WTC11 (cell line): ENCODE data around the gene PPME1. TPM values are rescaled to one million over a fixed set of nuclear protein-coding genes. Genes with fewer than 3 reads are reported as not detected.

Experiments used
- ATAC-seq: fragments of 200-7000 bp; cut with Tn5 transposase; 2 replicates; pipeline ENCODE4 v1.10.0; 2021; ENCODE audit warnings: mild to moderate bottlenecking, moderate library complexity
- CTCF ChIA-PET: fragments of 300-600 bp; sonication (Branson Sonifier 250); formaldehyde crosslinking; loops from one replicate; lab custom pipeline; 2021; ENCODE audit warnings: antibody characterized with exemption; lab: Charles Lee
- POLR2A ChIA-PET: fragments of 350-600 bp; sonication (Branson Sonifier 250); formaldehyde crosslinking; loops from one replicate; lab custom pipeline; 2021; ENCODE audit warnings: antibody characterized with exemption; lab: Charles Lee
- DNase-seq: peaks from one replicate; pipeline ENCODE4 v3.0.0; 2021; ENCODE audit warnings: low spot score
- H3K27ac Mint-ChIP-seq: 2 replicates; pipeline ENCODE4 v1.8.0; 2021; ENCODE audit warnings: mixed read lengths
- H3K27me3 Mint-ChIP-seq: 2 replicates; pipeline ENCODE4 v1.8.0; 2021; ENCODE audit warnings: low read depth, mild to moderate bottlenecking, moderate library complexity, mixed read lengths
- H3K36me3 Mint-ChIP-seq: 2 replicates; pipeline ENCODE4 v1.8.0; 2021; ENCODE audit warnings: mixed read lengths
- H3K4me1 Mint-ChIP-seq: 2 replicates; pipeline ENCODE4 v1.8.0; 2022; ENCODE audit warnings: mixed read lengths
- H3K4me3 Mint-ChIP-seq: 2 replicates; pipeline ENCODE4 v1.8.0; 2021; ENCODE audit warnings: mild to moderate bottlenecking, moderate library complexity, mixed read lengths
- H3K9me3 Mint-ChIP-seq: 2 replicates; pipeline ENCODE4 v1.8.0; 2021; ENCODE audit warnings: mixed read lengths
- CBFB ChIP-seq: sonication (generic); formaldehyde crosslinking; IDR thresholded peaks from 2 replicates; pipeline ENCODE4 v1.8.1; 2022; ENCODE audit warnings: mild to moderate bottlenecking, low read depth, missing genetic modification reagents
- ETV6 ChIP-seq: sonication (generic); formaldehyde crosslinking; IDR thresholded peaks from 2 replicates; pipeline ENCODE4 v1.8.1; 2022; ENCODE audit warnings: mild to moderate bottlenecking, missing genetic modification reagents
- FOXP1 ChIP-seq: sonication (generic); formaldehyde crosslinking; IDR thresholded peaks from 2 replicates; pipeline ENCODE4 v1.8.0; 2022; ENCODE audit warnings: missing genetic modification reagents, mild to moderate bottlenecking, moderate library complexity, borderline replicate concordance
- GABPB1 ChIP-seq: sonication (generic); formaldehyde crosslinking; IDR thresholded peaks from 2 replicates; pipeline ENCODE4 v1.8.1; 2023; ENCODE audit warnings: mild to moderate bottlenecking, missing genetic modification reagents
- IRF2 ChIP-seq: sonication (generic); formaldehyde crosslinking; IDR thresholded peaks from 2 replicates; pipeline ENCODE4 v1.8.0; 2022; ENCODE audit warnings: low read depth, missing genetic modification reagents, borderline replicate concordance
- JAZF1 ChIP-seq: fragments of 250-450 bp; sonication (Bioruptor Pico); IDR thresholded peaks from 2 replicates; pipeline ENCODE4 v1.9.0; 2021; ENCODE audit warnings: moderate library complexity, mild to moderate bottlenecking, inconsistent platforms
- NR1H2 ChIP-seq: sonication (generic); formaldehyde crosslinking; IDR thresholded peaks from 2 replicates; pipeline ENCODE4 v1.9.0; 2021; ENCODE audit warnings: mild to moderate bottlenecking, moderate library complexity, missing genetic modification reagents
- PRDM15 ChIP-seq: sonication (generic); formaldehyde crosslinking; IDR thresholded peaks from 2 replicates; pipeline ENCODE4 v1.8.0; 2022; ENCODE audit warnings: missing genetic modification reagents
- PRRX2 ChIP-seq: fragments of 250-450 bp; sonication (Bioruptor Pico); IDR thresholded peaks from 2 replicates; pipeline ENCODE4 v1.8.0; 2021; ENCODE audit warnings: mild to moderate bottlenecking
- RELA ChIP-seq: sonication (generic); formaldehyde crosslinking; IDR thresholded peaks from 2 replicates; pipeline ENCODE4 v1.8.1; 2022; ENCODE audit warnings: missing genetic modification reagents, mild to moderate bottlenecking, borderline replicate concordance
- SMAD4 ChIP-seq: sonication (generic); formaldehyde crosslinking; IDR thresholded peaks from 2 replicates; pipeline ENCODE4 v1.8.0; 2022; ENCODE audit warnings: mild to moderate bottlenecking, missing genetic modification reagents
- STAT6 ChIP-seq: sonication (generic); formaldehyde crosslinking; conservative IDR thresholded peaks from 2 replicates; pipeline ENCODE4 v1.8.1; 2023; ENCODE audit warnings: mild to moderate bottlenecking, low read depth, missing genetic modification reagents, moderate library complexity
- TEAD1 ChIP-seq: sonication (generic); formaldehyde crosslinking; IDR thresholded peaks from 2 replicates; pipeline ENCODE4 v1.8.0; 2022; ENCODE audit warnings: mild to moderate bottlenecking, missing genetic modification reagents
- ZMAT4 ChIP-seq: fragments of 250-450 bp; sonication (Bioruptor Pico); IDR thresholded peaks from 2 replicates; pipeline ENCODE4 v1.9.0; 2021; ENCODE audit warnings: mild to moderate bottlenecking
- ZNF423 ChIP-seq: fragments of 250-450 bp; sonication (Bioruptor Pico); IDR thresholded peaks from 2 replicates; pipeline ENCODE4 v2.1.2; 2022; ENCODE audit warnings: mild to moderate bottlenecking, moderate library complexity
- total RNA-seq: library from RNA; stranded (reverse); gene quantifications from 3 replicates; pipeline ENCODE4 v1.2.3, GENCODE V29; 2021
- TF ChIP-seq, protein P1 (sequence below): sonication (generic); formaldehyde crosslinking; IDR thresholded peaks from 2 replicates; pipeline ENCODE4 v1.8.1; 2023; ENCODE audit warnings: mild to moderate bottlenecking, missing genetic modification reagents
- TF ChIP-seq, protein P2 (sequence below): fragments of 250-450 bp; sonication (Bioruptor Pico); IDR thresholded peaks from 2 replicates; pipeline ENCODE4 v2.1.2; 2022; ENCODE audit warnings: mild to moderate bottlenecking, moderate library complexity
- TF ChIP-seq, protein P3 (sequence below): sonication (generic); formaldehyde crosslinking; IDR thresholded peaks from 2 replicates; pipeline ENCODE4 v1.8.1; 2022; ENCODE audit warnings: mild to moderate bottlenecking, missing genetic modification reagents, moderate library complexity, borderline replicate concordance
- TF ChIP-seq, protein P4 (sequence below): fragments of 250-450 bp; sonication (Bioruptor Pico); IDR thresholded peaks from 2 replicates; pipeline ENCODE4 v1.9.0; 2021; ENCODE audit warnings: mild to moderate bottlenecking, borderline replicate concordance

Gene PPME1
- total RNA-seq, 1 experiment from 2014 or later, result 42.5 TPM

DNA sequence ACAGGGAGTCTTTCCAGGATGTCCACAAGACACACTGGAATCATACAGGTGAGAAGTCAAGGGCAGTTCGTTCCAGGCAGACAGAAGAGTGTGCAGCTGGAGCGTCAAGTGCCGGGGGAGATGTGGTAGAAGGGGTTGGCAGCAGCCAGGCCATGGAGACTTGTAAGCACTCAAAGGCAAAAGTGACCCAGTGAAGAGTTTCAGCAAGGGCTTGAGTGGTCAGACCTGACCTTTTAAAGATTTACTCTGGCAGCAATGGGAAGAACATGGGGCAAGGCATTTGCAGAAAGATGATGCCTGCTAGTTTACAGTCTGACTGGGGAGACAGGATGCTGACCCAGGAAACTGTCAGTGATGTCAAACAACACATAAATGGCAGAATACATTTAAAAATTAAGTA lies 111.3 kb downstream of the PPME1 start (continued):
- no peak for TF ChIP-seq RELA (CRISPR knock-in tag)

DNA sequence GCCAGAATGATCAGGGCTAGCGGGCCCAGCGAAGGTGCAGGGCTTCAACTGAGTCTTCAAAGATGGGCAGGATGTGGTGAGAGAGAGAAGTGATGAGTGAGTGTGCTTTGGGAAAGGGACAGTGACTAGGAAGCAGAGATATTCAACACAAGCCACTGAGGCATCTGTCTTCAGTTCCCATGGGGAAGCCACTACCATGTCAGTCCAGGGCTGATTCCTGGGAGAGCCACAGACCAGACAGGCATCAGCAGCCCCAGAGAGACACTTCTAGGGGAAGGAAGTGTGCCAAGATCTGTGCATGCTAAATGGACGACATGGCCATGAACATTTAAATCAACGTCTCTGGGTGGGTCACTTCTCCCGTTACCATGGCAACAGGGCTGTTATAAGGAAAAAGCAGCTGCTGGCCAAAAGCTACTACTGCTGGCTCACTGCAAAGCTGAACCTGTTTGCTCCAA lies 111.9 kb downstream of the PPME1 start:
- POLR2A ChIA-PET, result no interaction called here
- CTCF ChIA-PET, result no interaction called here
- Mint-ChIP-seq H3K4me1 (no peaks in the 10 kb centered on the region), H3K4me3 (no peak overlapping the region), H3K27ac (no peak overlapping the region), H3K27me3 (no peaks in the 10 kb centered on the region), H3K36me3 (no peaks in the 10 kb centered on the region), H3K9me3 (no peaks in the 10 kb centered on the region)
- DNase-seq, result no peak
- no peak for ATAC-seq
- no peak for TF ChIP-seq STAT6
- no peak for TF ChIP-seq ZNF423 (CRISPR knock-in tag)
- no peak for TF ChIP-seq NR1H2
- TF ChIP-seq SMAD4 (CRISPR knock-in tag), result no peak
- no peak for TF ChIP-seq GABPB1 (CRISPR knock-in tag)
- TF ChIP-seq, protein P1, sequence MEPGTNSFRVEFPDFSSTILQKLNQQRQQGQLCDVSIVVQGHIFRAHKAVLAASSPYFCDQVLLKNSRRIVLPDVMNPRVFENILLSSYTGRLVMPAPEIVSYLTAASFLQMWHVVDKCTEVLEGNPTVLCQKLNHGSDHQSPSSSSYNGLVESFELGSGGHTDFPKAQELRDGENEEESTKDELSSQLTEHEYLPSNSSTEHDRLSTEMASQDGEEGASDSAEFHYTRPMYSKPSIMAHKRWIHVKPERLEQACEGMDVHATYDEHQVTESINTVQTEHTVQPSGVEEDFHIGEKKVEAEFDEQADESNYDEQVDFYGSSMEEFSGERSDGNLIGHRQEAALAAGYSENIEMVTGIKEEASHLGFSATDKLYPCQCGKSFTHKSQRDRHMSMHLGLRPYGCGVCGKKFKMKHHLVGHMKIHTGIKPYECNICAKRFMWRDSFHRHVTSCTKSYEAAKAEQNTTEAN (CRISPR knock-in tag), result no peak
- no peak for TF ChIP-seq IRF2
- TF ChIP-seq, protein P2, sequence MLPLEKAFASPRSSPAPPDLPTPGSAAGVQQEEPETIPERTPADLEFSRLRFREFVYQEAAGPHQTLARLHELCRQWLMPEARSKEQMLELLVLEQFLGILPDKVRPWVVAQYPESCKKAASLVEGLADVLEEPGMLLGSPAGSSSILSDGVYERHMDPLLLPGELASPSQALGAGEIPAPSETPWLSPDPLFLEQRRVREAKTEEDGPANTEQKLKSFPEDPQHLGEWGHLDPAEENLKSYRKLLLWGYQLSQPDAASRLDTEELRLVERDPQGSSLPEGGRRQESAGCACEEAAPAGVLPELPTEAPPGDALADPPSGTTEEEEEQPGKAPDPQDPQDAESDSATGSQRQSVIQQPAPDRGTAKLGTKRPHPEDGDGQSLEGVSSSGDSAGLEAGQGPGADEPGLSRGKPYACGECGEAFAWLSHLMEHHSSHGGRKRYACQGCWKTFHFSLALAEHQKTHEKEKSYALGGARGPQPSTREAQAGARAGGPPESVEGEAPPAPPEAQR (CRISPR knock-in tag), result no peak
- TF ChIP-seq, protein P3, sequence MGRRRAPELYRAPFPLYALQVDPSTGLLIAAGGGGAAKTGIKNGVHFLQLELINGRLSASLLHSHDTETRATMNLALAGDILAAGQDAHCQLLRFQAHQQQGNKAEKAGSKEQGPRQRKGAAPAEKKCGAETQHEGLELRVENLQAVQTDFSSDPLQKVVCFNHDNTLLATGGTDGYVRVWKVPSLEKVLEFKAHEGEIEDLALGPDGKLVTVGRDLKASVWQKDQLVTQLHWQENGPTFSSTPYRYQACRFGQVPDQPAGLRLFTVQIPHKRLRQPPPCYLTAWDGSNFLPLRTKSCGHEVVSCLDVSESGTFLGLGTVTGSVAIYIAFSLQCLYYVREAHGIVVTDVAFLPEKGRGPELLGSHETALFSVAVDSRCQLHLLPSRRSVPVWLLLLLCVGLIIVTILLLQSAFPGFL (CRISPR knock-in tag), result no peak
- no peak for TF ChIP-seq ETV6 (CRISPR knock-in tag)
- TF ChIP-seq JAZF1 (CRISPR knock-in tag), result no peak
- TF ChIP-seq CBFB, result no peak

GRCh38 chr11:74283580-74284180 lies 112.6 kb downstream of the PPME1 start:
- DNase-seq, result no peak
- ATAC-seq, result no peak
- H3K4me1 Mint-ChIP-seq, result no peaks in the 10 kb centered on the region
- no peaks in the 10 kb centered on the region for H3K36me3 Mint-ChIP-seq
- H3K4me3 Mint-ChIP-seq, result no peak overlapping the region
- H3K27ac Mint-ChIP-seq, result no peak overlapping the region
- ChIA-PET CTCF (no interaction called here), POLR2A (no interaction called here)
- no peaks in the 10 kb centered on the region for H3K9me3 Mint-ChIP-seq
- H3K27me3 Mint-ChIP-seq, result no peaks in the 10 kb centered on the region
- TF ChIP-seq PRRX2 (CRISPR knock-in tag), result no peak
- TF ChIP-seq PRDM15, result no peak
- TF ChIP-seq, protein P4, sequence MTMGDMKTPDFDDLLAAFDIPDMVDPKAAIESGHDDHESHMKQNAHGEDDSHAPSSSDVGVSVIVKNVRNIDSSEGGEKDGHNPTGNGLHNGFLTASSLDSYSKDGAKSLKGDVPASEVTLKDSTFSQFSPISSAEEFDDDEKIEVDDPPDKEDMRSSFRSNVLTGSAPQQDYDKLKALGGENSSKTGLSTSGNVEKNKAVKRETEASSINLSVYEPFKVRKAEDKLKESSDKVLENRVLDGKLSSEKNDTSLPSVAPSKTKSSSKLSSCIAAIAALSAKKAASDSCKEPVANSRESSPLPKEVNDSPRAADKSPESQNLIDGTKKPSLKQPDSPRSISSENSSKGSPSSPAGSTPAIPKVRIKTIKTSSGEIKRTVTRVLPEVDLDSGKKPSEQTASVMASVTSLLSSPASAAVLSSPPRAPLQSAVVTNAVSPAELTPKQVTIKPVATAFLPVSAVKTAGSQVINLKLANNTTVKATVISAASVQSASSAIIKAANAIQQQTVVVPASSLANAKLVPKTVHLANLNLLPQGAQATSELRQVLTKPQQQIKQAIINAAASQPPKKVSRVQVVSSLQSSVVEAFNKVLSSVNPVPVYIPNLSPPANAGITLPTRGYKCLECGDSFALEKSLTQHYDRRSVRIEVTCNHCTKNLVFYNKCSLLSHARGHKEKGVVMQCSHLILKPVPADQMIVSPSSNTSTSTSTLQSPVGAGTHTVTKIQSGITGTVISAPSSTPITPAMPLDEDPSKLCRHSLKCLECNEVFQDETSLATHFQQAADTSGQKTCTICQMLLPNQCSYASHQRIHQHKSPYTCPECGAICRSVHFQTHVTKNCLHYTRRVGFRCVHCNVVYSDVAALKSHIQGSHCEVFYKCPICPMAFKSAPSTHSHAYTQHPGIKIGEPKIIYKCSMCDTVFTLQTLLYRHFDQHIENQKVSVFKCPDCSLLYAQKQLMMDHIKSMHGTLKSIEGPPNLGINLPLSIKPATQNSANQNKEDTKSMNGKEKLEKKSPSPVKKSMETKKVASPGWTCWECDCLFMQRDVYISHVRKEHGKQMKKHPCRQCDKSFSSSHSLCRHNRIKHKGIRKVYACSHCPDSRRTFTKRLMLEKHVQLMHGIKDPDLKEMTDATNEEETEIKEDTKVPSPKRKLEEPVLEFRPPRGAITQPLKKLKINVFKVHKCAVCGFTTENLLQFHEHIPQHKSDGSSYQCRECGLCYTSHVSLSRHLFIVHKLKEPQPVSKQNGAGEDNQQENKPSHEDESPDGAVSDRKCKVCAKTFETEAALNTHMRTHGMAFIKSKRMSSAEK (CRISPR knock-in tag), result no peak
- TF ChIP-seq ZMAT4, result no peak
- TF ChIP-seq FOXP1 (CRISPR knock-in tag), result no peak
- TF ChIP-seq TEAD1 (CRISPR knock-in tag), result no peak
